Lower lobe of right lung (tissue), 2 donors: ENCODE results near the gene MRPL2. TPM values are rescaled to one million over a fixed set of nuclear protein-coding genes. Genes with fewer than 3 reads are reported as not detected.
A peak's percentile ranks its signal among the peaks of the same experiment; 100 is the strongest.
"Not testable (repeated sequence)": the region's sequence is repeated elsewhere in the genome, so short reads cannot be mapped to it uniquely, and the experiment has no call there.

Experiments used
- ATAC-seq, 2 donors: fragments of 200-7000 bp; cut with Tn5 transposase; one replicate each; pipeline ENCODE4 v1.9.1; 2020 to 2022; ENCODE audit warnings: mild to moderate bottlenecking in 2 of 2, moderate library complexity in 2 of 2
- DNase-seq: peaks from one replicate; pipeline ENCODE4 v3.0.0-alpha.2; 2020
- H3K27ac ChIP-seq: fragments of 200-600 bp; one replicate; pipeline ENCODE4 v1.8.0; 2022
- H3K27me3 ChIP-seq: fragments of 200-600 bp; one replicate; pipeline ENCODE4 v1.8.0; 2022; ENCODE audit warnings: low read depth
- H3K36me3 ChIP-seq: fragments of 200-600 bp; one replicate; pipeline ENCODE4 v1.8.0; 2022; ENCODE audit warnings: mild to moderate bottlenecking
- H3K4me1 ChIP-seq: fragments of 200-600 bp; one replicate; pipeline ENCODE4 v1.8.0; 2022
- H3K4me3 ChIP-seq: fragments of 200-600 bp; one replicate; pipeline ENCODE4 v1.8.0; 2022; ENCODE audit warnings: mild to moderate bottlenecking
- H3K9me3 ChIP-seq: fragments of 200-600 bp; one replicate; pipeline ENCODE4 v1.8.0; 2022
- CTCF ChIP-seq: fragments of 200-600 bp; IDR thresholded peaks from one replicate; pipeline ENCODE4 v1.8.0; 2022; ENCODE audit warnings: antibody characterized with exemption, mild to moderate bottlenecking
- intact Hi-C: fragments of 100-400 bp; cut with DNase I; formaldehyde crosslinking; loops from one replicate; pipeline ENCODE4 v1.11.0; 2022
- total RNA-seq: library from RNA; stranded (reverse); fragmentation: NEBNext Ultra II Directional; extraction: Animal tissue kit (Norgen Biotek cat#: 25700); gene quantifications from one replicate; pipeline ENCODE4 v1.2.1, GENCODE V29; 2021
- donor health status: DM: no; HTN: yes; CAD: no; lungs with severe emphysema.

The MRPL2 gene
- total RNA-seq, 1 donor from 2014 or later, result 40.1 TPM

GRCh38 chr6:43089467-43089866 lies 30.2 kb upstream of the MRPL2 start:
- H3K27ac ChIP-seq, result peak overlapping the region; percentile 86
- H3K36me3 ChIP-seq, result no peaks in the 10 kb centered on the region
- intact Hi-C loops, result no loop called here
- no peak for DNase-seq
- H3K27me3 ChIP-seq, result no peaks in the 10 kb centered on the region
- no peak for TF ChIP-seq CTCF
- peak; percentile 19 to 66 for ATAC-seq
- H3K9me3 ChIP-seq, result no peaks in the 10 kb centered on the region
- H3K4me1 ChIP-seq, result peaks cover 55% of the 10 kb centered on the region
- peak overlapping the region; percentile 31 for H3K4me3 ChIP-seq

GRCh38 chr6:43088654-43089056 lies 29.4 kb upstream of the MRPL2 start:
- Histone ChIP-seq H3K4me3 (no peak overlapping the region), H3K27me3 (no peaks in the 10 kb centered on the region), H3K4me1 (peaks cover 47% of the 10 kb centered on the region), H3K36me3 (no peaks in the 10 kb centered on the region), H3K9me3 (no peaks in the 10 kb centered on the region), H3K27ac (peak overlapping the region; percentile 86)
- no peak for TF ChIP-seq CTCF
- intact Hi-C loops, result no loop called here
- ATAC-seq (no peak), DNase-seq (no peak)

- H3K9me3 ChIP-seq, result no peaks in the 10 kb centered on the region
- H3K36me3 ChIP-seq, result no peaks in the 10 kb centered on the region
- ATAC-seq, result no peak
These were observed 26.9 kb upstream of the MRPL2 start for GRCh38 chr6:43086022-43086658.

GRCh38 chr6:43082806-43083655 lies 23.8 kb upstream of the MRPL2 start:
- H3K27me3 ChIP-seq, result no peaks in the 10 kb centered on the region
- ATAC-seq (no peak), DNase-seq (no peak)
- H3K4me3 ChIP-seq, result no peak overlapping the region
- intact Hi-C loops, result no loop called here
- TF ChIP-seq CTCF, result no peak
- H3K27ac ChIP-seq, result no peak overlapping the region
- H3K9me3 ChIP-seq, result no peaks in the 10 kb centered on the region
- no peaks in the 10 kb centered on the region for H3K36me3 ChIP-seq
- H3K4me1 ChIP-seq, result peaks cover 9% of the 10 kb centered on the region

More at GRCh38 chr6:43086022-43086658, 26.9 kb upstream of the MRPL2 start:
- H3K27ac ChIP-seq, result no peak overlapping the region
- DNase-seq, result no peak
- TF ChIP-seq CTCF, result no peak
- H3K27me3 ChIP-seq, result no peaks in the 10 kb centered on the region
- peaks cover 39% of the 10 kb centered on the region for H3K4me1 ChIP-seq
- intact Hi-C loops, result no loop called here
- no peak overlapping the region for H3K4me3 ChIP-seq

- H3K4me3 ChIP-seq, H3K27ac ChIP-seq, DNase-seq, ATAC-seq, H3K27me3 ChIP-seq, H3K36me3 ChIP-seq, intact Hi-C loops, H3K9me3 ChIP-seq: not testable (repeated sequence)
- peaks cover 18% of the 10 kb centered on the region for H3K4me1 ChIP-seq
These were observed 22.7 kb upstream of the MRPL2 start for GRCh38 chr6:43081922-43082321.

GRCh38 chr6:43081043-43081442 lies 21.8 kb upstream of the MRPL2 start:
- intact Hi-C loops, result no loop called here
- Histone ChIP-seq H3K4me3 (no peak overlapping the region), H3K36me3 (no peaks in the 10 kb centered on the region), H3K27ac (no peak overlapping the region), H3K4me1 (peaks cover 23% of the 10 kb centered on the region), H3K9me3 (no peaks in the 10 kb centered on the region), H3K27me3 (peaks cover 8% of the 10 kb centered on the region)
- ATAC-seq (no peak), DNase-seq (no peak)
- no peak for TF ChIP-seq CTCF
